HG03103 (cell line): Measurements from ENCODE around the gene CDH23.

ENCODE experiments used
- ATAC-seq: cut with Tn5 transposase; IDR thresholded peaks from one replicate; pipeline ENCODE4 v1.9.1; 2021; ENCODE audit warnings: low read depth; ENCODE audit not compliant: unreplicated experiment

Gene CDH23

DNA sequence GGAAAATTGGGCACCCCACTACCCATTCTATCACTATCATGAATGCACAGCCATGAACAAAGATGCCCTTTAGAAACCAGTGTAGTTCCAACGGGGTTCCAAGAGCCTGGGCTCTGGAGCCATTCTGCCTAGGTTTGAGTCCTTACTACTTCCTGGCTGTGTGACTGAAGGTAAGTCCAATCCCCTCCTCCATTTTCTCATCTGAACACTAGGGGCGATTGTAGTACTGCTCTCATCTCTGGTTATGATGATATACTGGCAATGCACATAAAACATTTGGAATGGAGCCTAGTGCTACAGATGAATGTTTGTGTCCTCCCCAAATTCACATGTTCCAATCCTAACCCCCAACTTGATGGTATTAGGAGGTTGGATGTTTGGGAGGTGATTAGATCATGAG, 28.1 kb upstream of the CDH23 start:
- ATAC-seq, result no peak

- ATAC-seq, result no peak
These were observed 27.1 kb upstream of the CDH23 start for GRCh38 chr10:71369602-71370001.

DNA sequence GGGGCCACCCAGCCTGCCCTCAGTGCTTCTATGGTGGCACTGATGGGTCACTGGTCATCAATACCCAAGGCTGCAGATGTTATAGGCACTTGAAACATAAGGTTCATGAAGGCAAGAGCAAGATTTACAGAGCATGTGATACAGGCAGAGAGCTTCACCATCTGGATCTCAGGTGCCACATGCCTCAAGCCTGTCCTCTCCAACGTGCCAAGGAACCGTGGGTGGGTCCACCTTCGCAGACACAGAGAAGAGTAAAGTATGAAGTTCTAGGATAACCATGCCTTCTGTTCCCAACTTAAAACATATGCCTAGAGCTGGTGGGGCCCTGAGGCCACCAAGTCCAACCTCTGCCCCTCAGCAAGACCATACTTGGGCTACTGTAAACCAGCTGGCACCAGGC, 26.7 kb upstream of the CDH23 start:
- ATAC-seq, result no peak

GRCh38 chr10:71371750-71372166, 25.0 kb upstream of the CDH23 start:
- peak; percentile 48 for ATAC-seq

DNA sequence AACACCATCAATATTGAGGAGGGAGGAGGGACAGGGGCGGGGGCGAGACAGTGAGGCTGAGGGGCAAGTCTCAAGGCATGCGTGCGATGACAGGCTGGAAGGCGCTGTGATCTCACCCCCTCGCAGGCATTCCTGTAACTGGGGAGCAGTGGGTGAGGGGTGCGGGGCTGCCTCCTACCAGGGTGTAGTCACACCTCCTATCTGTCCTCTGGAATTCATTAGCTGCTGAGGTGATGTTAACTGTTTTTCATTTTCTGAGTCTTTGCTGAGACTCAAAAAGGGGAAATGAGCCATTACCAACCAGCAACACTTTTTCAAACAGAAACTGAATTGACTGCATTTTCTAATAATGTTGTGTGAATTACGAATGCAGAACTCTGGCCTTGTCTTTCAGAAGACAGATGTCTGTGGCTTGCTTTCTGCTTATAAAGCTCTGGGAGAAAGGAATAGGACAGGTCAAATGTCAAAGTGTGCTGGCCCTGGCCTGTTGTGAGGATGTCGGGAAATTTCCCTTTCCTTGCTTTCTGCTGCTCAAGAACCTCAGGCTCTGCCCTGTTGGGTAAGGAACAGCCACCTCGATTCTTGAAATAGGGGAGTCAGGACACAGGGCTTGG, 23.7 kb upstream of the CDH23 start:
- ATAC-seq, result peak; percentile 34

- no peak for ATAC-seq
These were observed 22.1 kb upstream of the CDH23 start for GRCh38 chr10:71374481-71375233.

DNA sequence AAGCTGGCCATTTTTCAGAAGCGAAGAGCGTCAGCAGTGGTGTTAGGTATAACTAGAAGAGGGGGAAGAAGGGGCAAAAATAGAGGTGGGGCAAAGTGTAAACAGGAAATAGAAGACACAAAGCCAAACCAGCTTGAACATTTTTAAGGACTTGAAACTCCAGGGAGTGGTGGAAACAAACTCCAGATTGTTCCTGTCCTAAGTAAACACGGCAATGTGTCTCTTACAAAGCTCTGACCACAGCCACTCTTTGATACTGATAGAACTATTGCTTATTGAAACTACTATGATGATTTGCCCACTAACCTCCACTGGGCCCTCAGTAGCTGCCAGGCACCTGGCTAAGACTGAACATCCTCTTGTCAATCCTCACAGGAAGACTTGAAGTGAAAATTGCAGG, 20.8 kb upstream of the CDH23 start:
- no peak for ATAC-seq

DNA sequence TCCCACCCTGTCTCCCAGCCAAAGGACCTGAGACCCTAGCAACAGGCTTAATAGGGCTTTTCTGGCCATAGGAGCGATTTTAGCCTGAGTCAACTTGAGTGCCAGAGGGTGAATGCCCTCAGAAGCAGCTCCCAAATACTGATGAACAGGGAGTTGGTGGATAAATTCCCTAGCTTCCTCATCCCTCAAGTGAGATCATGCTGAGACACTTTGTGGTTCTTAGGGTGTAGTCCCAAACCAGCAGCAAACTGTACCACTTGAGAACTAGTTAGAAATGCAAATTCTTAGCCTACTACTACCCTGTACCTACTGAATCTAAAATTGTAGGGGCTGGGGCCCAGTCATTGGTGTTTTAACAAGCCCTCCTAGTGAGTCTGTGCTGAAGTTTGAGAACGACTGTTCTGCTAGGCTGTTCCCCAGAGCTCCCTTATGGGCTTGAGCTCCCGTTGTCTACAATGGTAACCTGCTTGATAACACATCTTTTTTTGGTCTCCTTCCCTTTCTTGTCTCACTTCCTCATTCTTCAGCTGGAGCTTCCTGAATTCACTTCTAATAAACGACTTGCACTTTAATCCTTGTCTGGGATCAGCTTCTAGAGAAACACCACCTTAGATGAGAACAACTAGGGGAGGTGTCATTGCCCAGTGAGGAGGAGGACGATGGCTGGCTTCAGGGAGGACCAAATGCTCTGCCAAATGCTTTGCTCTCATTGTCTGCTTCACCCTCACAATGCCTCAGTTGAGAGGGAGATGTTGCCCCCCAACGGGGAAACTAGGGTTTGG, 18.2 kb upstream of the CDH23 start:
- no peak for ATAC-seq

- no peak for ATAC-seq
These were observed 17.5 kb upstream of the CDH23 start for GRCh38 chr10:71379118-71379766.

- no peak for ATAC-seq
These were observed 15.9 kb upstream of the CDH23 start for GRCh38 chr10:71380841-71381240.

- ATAC-seq, result no peak
These were observed 15.1 kb upstream of the CDH23 start for GRCh38 chr10:71381611-71382010.

GRCh38 chr10:71382028-71382427, 14.7 kb upstream of the CDH23 start:
- ATAC-seq, result no peak

DNA sequence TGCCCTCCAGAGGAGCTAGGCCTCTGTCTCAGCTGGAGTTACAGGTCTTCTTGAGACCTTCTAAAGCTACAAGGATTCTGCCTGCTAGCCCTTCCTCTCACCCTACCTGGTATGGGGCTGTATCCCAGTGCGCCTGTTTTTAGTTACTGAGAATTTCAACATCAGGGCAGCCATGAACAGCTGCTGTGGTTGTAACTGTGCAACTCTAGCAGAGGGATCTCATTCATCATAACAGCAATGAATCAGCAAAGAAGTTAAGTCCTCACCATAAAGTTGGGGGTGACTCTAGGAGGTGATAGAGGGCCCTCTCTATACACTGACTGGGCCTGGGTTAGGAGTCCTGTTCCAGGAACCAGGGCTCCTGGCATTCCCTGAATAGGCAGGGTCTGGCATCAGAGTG, 14.0 kb upstream of the CDH23 start:
- ATAC-seq, result no peak

DNA sequence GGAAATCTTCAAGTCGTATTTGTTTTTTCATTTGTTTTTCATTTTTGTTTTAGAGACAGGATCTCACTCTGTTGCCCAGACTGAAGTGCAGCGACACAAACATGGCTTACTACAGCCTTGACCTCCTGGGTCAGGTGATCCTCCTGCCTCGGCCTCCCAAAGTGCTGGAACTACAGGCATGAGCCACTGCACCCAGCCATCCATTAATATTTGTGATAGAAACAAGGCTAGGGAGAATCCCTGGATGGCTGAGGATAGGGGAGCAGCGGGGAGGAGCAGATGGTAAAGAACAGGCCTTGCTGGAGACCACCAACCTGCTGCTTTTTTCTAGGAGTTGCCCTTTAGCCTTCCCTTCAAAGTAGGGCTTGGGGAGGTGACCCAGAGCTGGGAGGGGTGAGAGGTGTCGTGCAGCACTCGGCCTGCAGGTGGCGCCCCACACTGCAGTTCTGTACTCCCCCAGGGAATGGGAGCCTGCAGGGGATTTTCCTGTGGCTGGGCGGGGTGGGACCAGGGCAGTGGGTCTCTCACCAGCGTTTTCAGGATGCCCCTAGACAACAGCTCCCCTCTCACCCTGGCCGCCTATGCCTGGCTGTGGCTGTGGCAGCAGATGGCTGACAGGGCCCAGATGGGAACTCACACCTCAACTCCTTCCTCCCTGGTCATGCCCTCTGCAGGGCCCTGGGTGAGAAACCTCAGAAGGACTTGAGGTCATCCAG, 12.6 kb upstream of the CDH23 start:
- no peak for ATAC-seq

DNA sequence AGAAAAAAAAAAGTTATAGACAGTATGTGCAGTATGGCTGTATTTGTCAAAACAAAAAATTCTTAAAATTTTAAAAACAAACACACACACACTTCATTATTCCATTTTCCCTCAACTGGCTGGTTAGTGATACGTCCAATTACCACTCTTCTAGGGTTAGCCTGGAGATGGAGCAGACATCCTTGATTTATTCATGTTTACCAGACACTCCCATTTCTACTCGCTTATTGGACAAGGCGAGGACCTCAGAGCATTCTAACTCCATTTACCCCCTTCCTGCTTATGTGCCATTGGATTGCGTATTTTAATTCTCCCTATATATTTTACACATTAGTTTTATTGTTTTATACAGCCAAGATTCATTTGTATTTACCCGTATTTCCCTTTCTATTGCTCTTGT, 8.5 kb upstream of the CDH23 start:
- no peak for ATAC-seq

DNA sequence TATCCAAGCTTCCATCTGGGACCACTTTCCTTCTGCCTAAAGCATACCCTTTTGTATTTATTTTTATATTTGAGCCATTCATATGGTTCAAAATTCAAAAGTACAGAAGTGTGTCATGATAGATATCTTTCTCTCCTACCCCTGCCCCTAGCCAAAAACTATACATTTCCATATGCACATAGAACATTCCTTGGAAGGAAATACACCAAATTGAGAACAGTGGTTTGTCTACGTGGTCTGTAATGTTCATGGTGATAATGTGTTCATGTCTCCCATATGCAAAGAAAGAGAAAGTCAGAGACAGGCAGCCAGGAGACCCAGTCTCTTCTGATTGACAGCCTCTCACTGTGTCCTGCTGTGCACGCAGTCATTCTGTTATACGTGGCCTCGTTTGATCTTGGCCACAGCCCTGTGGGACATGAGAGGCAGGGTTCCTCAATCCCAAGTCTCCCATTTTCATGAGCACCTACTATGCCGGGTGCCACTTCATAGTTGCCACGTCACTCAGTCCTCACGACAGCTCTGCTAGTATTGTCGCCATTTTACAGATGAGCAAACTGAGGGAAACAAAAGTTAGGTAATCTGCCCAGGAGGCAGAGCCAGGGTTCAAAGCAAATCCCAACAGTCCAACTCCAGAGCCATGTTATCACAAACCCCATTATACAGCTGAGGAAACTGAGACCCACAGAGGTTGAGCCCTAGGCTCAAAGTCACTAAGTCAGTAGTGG, 8.0 kb upstream of the CDH23 start:
- no peak for ATAC-seq

DNA sequence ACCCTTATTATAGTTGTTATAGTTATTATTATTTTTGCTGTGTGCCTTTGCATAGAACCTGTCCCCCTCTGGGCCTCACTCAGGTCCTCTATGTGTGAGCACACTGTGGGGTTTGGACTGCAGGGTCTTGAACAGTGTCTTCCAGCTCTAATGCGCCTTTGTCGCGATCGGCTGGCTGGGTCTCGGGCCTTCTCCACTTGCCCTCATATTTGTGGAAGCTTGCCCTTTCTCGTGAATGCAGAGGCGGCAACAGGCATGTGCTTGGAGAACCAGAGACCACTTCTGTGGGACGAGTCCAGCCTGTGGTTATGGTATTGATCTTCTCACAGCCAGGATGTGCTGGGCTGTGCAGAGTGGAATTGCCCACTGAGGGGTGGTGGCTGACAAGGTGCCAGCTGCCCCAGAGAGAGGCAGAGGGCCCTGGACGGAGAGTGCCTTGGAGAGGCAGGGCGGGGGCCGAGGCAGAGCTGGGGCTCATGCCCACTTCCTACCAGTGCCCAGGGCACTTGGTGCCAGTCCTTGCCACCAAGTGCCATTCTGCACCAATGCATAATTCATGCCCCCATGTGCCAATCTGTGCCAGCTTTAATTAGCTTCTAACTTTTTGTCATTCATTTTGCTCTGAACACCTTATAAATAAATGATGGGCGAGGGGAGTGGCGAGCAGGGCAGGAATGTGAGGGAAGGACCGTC, 6.8 kb upstream of the CDH23 start:
- no peak for ATAC-seq

DNA sequence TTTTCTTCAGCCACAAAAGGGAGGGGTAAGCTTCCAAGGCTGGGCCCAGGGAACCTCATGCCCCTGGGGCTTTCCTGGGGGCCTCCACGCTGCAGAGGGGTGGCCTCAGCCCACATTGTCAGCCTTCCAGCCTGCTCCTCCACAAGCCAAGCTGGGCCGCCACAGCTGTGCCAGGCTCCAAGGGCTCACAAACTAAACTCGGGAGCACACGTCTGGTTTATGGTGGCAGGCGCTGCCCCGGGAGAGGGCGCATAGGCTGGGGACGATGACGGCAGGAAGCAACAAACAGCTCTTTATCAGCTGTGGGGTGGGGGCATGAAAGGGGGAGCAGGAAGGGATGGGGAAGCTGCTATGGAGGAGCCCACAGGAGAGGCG, 6.3 kb upstream of the CDH23 start:
- no peak for ATAC-seq

GRCh38 chr10:71390921-71391690, 5.6 kb upstream of the CDH23 start:
- no peak for ATAC-seq
